ENCODE data around the gene BRAF. TPM values are rescaled to one million over a fixed set of nuclear protein-coding genes. Genes with fewer than 3 reads are reported as not detected.

BRAF gene
- total RNA-seq, 2 donors from 2014 or later: 45.7 to 46.7 TPM

- H3K27ac Mint-ChIP-seq: no peak overlapping the region
- DNase-seq: no peak
- Histone ChIP-seq H3K27me3 (ENCODE audit: control insufficient read depth, insufficient read depth, low read length, poor library complexity, severe bottlenecking) (peaks cover 21% of the 10 kb centered on the region), H3K36me3 (ENCODE audit: control insufficient read depth, insufficient read depth, low read length) (no peaks in the 10 kb centered on the region), H3K9me3 (ENCODE audit: control insufficient read depth, low read length) (no peaks in the 10 kb centered on the region), H3K27ac (ENCODE audit: low read depth, low read length) (no peak overlapping the region), H3K4me3 (ENCODE audit: low read length) (no peak overlapping the region), H3K9ac (ENCODE audit: extremely low read depth, low read length, poor library complexity, severe bottlenecking) (no peak overlapping the region), H3K4me1 (ENCODE audit: control insufficient read depth, insufficient read depth, low read length) (no peaks in the 10 kb centered on the region)
- H3K4me3 Mint-ChIP-seq: no peak overlapping the region
- H3K4me1 Mint-ChIP-seq: no peaks in the 10 kb centered on the region
- TF ChIP-seq CTCF (conservative IDR thresholded peaks at IDR 0.05): no peak
- H3K9me3 Mint-ChIP-seq: no peaks in the 10 kb centered on the region
- peaks cover 23% of the 10 kb centered on the region for H3K27me3 Mint-ChIP-seq (ENCODE audit: insufficient read depth)
- no peaks in the 10 kb centered on the region for H3K36me3 Mint-ChIP-seq (ENCODE audit: low read depth)
- 94 to 98% methylated on average over 6 to 7 of the region's 7 CpGs for WGBS, 2 experiments (ENCODE audit: insufficient coverage in 1 of 2, insufficient read length in 1 of 2)
Observed at GRCh38 chr7:140926021-140926817, 1.5 kb upstream of the BRAF start.

- peak; percentile 69 for TF ChIP-seq CTCF (conservative IDR thresholded peaks at IDR 0.05)
- no peaks in the 10 kb centered on the region for H3K4me1 Mint-ChIP-seq
- H3K27ac Mint-ChIP-seq: no peak overlapping the region
- H3K36me3 ChIP-seq (ENCODE audit: control insufficient read depth, insufficient read depth, low read length): no peaks in the 10 kb centered on the region
- peak overlapping the region; percentile 94 for H3K9ac ChIP-seq (ENCODE audit: extremely low read depth, low read length, poor library complexity, severe bottlenecking)
- peak overlapping the region; percentile 96 for H3K27ac ChIP-seq (ENCODE audit: low read depth, low read length)
- no peaks in the 10 kb centered on the region for H3K9me3 ChIP-seq (ENCODE audit: control insufficient read depth, low read length)
- peak; percentile 90 for DNase-seq
- 0% methylated on average over 2 to 67 of the region's 69 CpGs for WGBS, 2 experiments (ENCODE audit: insufficient coverage in 1 of 2, insufficient read length in 1 of 2)
- peaks cover 9% of the 10 kb centered on the region for H3K36me3 Mint-ChIP-seq (ENCODE audit: low read depth)
- peaks cover 13% of the 10 kb centered on the region for H3K27me3 Mint-ChIP-seq (ENCODE audit: insufficient read depth)
- no peak overlapping the region for H3K4me3 Mint-ChIP-seq
- peaks cover 2% of the 10 kb centered on the region for H3K9me3 Mint-ChIP-seq
- H3K27me3 ChIP-seq (ENCODE audit: control insufficient read depth, insufficient read depth, low read length, poor library complexity, severe bottlenecking): peaks cover 5% of the 10 kb centered on the region
- H3K4me3 ChIP-seq (ENCODE audit: low read length): peak overlapping the region; percentile 89
- no peaks in the 10 kb centered on the region for H3K4me1 ChIP-seq (ENCODE audit: control insufficient read depth, insufficient read depth, low read length)
Observed at GRCh38 chr7:140924019-140924820, 509 bp downstream of the BRAF start.

- Histone ChIP-seq H3K27ac (ENCODE audit: low read depth, low read length) (peak overlapping the region; percentile 96), H3K27me3 (ENCODE audit: control insufficient read depth, insufficient read depth, low read length, poor library complexity, severe bottlenecking) (no peaks in the 10 kb centered on the region), H3K9me3 (ENCODE audit: control insufficient read depth, low read length) (peaks cover 3% of the 10 kb centered on the region), H3K4me1 (ENCODE audit: control insufficient read depth, insufficient read depth, low read length) (no peaks in the 10 kb centered on the region), H3K4me3 (ENCODE audit: low read length) (peak overlapping the region; percentile 89), H3K9ac (ENCODE audit: extremely low read depth, low read length, poor library complexity, severe bottlenecking) (peak overlapping the region; percentile 94), H3K36me3 (ENCODE audit: control insufficient read depth, insufficient read depth, low read length) (peaks cover 2% of the 10 kb centered on the region)
- H3K27me3 Mint-ChIP-seq (ENCODE audit: insufficient read depth): peaks cover 11% of the 10 kb centered on the region
- peaks cover 5% of the 10 kb centered on the region for H3K9me3 Mint-ChIP-seq
- TF ChIP-seq CTCF (conservative IDR thresholded peaks at IDR 0.05): no peak
- H3K27ac Mint-ChIP-seq: no peak overlapping the region
- H3K4me1 Mint-ChIP-seq: no peaks in the 10 kb centered on the region
- 6 to 7% methylated on average over 11 of the region's 11 CpGs for WGBS, 2 experiments (ENCODE audit: insufficient coverage in 1 of 2, insufficient read length in 1 of 2)
- DNase-seq: no peak
- H3K4me3 Mint-ChIP-seq: no peak overlapping the region
- peaks cover 12% of the 10 kb centered on the region for H3K36me3 Mint-ChIP-seq (ENCODE audit: low read depth)
Observed at GRCh38 chr7:140923358-140924006, 1.2 kb downstream of the BRAF start.

Measured in endodermal cell (in vitro differentiated cells).